Smooth muscle cell of the pulmonary artery (primary cell): ENCODE results near the gene PCCA. TPM values are rescaled to one million over a fixed set of nuclear protein-coding genes. Genes with fewer than 3 reads are reported as not detected.

Source experiments
- total RNA-seq: library from RNA; depleted of rRNA; stranded (reverse); fragments of >200 nt; gene quantifications from 2 replicates; pipeline ENCODE4 v1.2.3, GENCODE V29; 2014

The PCCA gene
- total RNA-seq, result 24.5 and 26.5 TPM in 2 replicates

DNA sequence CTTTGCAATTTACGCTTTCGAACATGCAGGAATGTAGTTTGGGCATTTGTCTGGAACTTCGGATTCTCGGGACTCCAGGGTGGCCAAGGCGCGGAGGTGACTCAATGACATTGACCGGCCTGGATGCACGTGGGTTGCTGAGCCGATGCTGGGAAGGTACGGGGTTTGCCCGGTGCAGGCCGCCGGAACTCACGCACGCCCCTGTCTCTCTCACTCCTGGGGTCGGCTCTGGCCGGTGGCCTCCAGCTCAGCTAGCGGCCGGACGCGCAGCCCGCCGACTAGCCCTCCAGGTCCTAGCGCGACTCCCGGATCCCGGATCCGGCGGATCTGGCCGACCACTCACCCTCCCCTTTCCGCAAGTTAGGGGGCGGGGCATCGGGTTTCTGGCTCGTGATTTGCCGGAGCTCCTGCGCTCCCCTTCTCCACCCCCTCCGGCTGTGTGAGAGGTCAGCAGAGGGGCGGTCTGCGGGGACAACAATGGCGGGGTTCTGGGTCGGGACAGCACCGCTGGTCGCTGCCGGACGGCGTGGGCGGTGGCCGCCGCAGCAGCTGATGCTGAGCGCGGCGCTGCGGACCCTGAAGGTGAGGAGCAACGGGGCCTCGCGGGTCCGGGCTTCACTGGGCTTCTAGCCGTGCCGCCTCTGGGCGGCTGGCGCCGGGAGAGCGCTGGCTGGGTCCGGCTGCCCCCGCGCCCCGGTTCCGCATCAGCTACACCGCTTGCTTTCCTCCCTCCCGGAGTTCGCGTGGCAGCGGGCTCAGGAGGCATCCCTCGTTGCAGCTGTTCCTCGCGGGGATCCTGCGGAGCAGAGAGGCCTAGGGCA lies at the start of gene PCCA:
PCCA (plus strand) TSS at position 450 of the 821 bp plus-strand sequence; CDS start at position 478, 28 bp downstream.

Other genes with a start within 250 kb of the PCCA start
- gene ZIC5, start 117.3 kb upstream of the PCCA start, total RNA-seq, result not detected in 2 replicates
- gene ZIC2, start 107.3 kb upstream of the PCCA start, total RNA-seq, result not detected in 2 replicates